Adipose tissue (tissue), 3 donors: ENCODE results near the gene PIF1. TPM values are rescaled to one million over a fixed set of nuclear protein-coding genes. Genes with fewer than 3 reads are reported as not detected.

Experiments
- H3K27ac ChIP-seq: one replicate; pipeline ENCODE4 v1.5.1; 2013; ENCODE audit warnings: low read depth, low read length
- WGBS, 3 donors: extraction: QIAGEN DNeasy Blood & Tissue Kit; methylation state at CpG; one replicate each; pipeline ENCODE4 v1.1.7; 2013; 5-methylcytosine and 5-hydroxymethylcytosine counted together
- polyA plus RNA-seq, 3 donors: library from polyadenylated mRNA; stranded (reverse); fragments of 200-250 nt; gene quantifications; one replicate each; pipeline ENCODE4 v1.2.3, GENCODE V29; 2013
- donor health status: healthy with polysubstance abuse.
- donor health status: Bipolar disorder and iron deficiency.
- donor health status: healthy.

The PIF1 gene
- under 1 TPM; 0.24 to 0.91 (median 0.79) TPM for polyA plus RNA-seq

DNA sequence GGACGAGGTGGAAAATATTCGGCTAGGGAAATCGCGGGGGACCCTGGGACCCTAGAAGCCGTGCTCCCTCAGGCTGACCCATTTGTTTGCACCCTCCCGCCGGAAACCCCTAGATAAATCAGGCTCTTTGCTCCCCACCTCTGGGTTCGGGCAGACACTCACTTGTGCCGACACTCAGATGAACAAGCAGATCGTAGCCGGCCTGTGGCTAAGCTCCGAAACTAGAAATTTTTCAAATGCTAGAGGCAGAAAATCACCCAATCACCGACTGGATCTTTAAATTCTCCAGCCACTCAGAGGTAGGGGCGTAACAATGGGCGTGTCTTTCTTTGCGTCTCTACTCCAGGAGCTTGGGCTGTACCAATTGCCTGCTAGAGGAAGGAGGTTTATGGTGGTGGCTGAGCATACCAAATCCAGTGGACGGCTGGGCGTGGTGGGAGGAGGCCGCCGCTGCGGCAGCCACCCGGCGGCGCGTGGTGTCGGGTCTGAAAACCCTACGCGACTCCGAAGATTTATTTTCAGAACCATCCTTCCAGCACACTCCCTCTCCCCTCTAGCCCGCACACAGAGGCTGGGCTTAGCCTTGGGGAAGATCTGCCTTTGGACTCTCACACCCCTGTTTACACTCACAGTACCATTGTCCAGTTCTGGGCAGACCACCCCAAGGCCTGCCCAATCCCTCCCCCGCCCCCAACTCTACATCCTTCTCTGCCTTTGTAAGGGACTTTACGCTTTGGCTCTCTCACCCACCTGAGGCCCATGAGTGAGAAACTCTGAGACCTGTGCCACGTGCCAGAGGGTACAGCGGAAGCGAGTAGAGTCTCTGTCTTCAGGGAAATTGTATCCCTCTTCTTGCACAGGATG, at the start of gene PIF1:
Gene PIF1, minus strand, starts transcription at position 217 of the 864 bp plus-strand sequence. CDS start 1,312 bp downstream, outside the sequence.
- H3K27ac ChIP-seq, result no peak within 1 kb of the TSS
- 4 to 7% (median 6%) methylated on average over 35 of the region's 35 CpGs for WGBS, 3 donors

DNA sequence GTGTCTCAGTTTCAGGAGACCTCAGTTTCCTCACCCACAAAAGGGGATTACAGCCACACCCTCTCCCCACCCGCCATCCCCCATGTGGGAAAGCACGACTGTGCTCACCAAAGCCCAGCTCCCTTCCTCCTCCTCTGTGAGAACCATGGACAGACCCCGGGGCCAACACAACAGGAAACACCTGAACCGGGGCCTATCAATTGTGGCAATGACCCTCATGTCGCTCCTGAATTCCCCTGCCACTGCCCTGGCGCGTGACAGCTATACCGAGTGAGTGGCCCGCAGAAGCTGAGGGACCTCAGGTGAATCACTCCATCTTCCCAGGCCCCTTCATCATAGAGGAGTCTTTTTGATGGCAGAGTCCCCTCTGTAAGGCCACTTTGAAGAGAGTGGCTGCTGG, 44.9 kb upstream of the PIF1 start:
- WGBS, 3 donors, result 46 to 80% (median 49%) methylated on average over 9 of the region's 9 CpGs
- H3K27ac ChIP-seq, result no peak overlapping the region

DNA sequence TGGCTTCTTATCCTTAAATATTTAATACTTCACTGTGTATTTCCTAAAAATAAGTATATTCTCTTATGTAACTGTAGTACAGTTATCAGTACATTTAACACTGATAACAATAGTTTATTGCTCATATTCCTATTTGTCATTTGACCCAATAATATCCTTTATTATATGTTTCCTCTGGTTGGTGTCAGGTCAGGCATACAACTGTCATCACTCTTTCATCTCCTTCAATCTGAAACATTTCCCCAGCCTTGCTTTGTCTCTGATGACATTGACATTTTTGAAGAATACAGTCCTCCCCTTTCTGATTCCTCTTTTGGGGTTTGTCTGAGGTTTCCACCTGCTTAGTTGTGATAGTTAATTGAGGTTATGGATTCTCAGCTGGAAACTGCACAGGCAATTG, 44.1 kb upstream of the PIF1 start:
- H3K27ac ChIP-seq, result no peak overlapping the region

DNA sequence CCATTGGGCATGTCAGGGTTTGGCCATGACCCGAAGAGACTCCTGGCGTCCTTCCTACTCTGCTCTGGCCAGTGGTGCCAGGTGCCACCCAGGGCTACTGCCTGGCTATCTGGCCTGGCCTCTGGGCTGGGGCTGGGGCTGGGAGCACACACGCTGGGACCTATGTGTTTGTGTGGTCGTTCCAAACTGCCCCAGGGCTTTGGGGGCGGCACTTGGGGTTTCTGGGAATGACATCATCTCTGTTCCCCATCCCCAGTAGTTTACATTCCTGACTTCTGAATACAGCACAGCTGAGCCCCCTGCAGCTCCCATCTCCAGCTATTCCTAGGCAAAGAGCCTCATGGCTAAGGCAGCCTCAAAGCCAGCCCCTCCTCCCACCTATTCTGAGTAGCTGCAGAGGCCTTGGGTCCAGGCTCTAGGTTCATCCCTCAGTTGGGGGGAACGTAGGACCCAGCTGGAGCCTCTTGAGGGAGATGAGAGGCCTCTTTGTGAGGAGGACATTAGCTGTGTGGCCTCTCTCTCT, 40.6 kb upstream of the PIF1 start:
- 53 to 78% (median 63%) methylated on average over 6 of the region's 6 CpGs for WGBS, 3 donors
- H3K27ac ChIP-seq, result no peak overlapping the region

DNA sequence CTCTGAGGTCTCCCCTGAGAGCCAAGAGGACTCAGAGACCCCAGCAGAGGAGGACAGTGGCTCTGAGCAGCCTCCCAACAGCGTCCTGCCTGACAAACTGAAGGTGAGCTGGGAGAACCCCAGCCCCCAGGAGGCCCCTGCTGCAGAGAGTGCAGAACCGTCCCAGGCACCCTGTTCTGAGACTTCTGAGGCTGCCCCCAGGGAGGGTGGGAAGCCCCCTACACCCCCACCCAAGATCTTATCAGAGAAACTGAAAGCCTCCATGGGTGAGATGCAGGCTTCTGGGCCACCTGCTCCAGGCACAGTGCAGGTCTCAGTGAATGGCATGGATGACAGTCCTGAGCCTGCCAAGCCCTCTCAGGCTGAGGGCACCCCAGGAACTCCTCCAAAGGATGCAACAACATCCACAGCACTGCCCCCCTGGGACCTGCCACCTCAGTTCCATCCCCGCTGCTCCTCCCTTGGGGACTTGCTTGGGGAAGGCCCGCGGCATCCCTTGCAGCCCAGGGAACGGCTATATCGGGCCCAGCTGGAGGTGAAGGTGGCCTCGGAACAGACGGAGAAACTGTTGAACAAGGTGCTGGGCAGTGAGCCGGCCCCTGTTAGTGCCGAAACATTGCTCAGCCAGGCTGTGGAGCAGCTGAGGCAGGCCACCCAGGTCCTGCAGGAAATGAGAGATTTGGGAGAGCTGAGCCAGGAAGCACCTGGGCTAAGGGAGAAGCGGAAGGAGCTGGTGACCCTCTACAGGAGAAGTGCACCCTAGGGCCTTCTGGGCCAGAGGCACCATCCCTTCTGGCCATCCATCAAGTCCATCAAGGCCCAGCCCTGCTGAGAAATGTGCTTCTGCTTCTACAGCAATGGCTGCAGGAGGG, 39.9 kb upstream of the PIF1 start:
- no peak overlapping the region for H3K27ac ChIP-seq
- WGBS, 3 donors, result 79 to 93% (median 81%) methylated on average over 12 of the region's 12 CpGs

- WGBS, 3 donors, result 56 to 84% (median 74%) methylated on average over 1 of the region's 1 CpG
- H3K27ac ChIP-seq, result no peak overlapping the region
These were observed 38.6 kb upstream of the PIF1 start for GRCh38 chr15:64864068-64864467.

DNA sequence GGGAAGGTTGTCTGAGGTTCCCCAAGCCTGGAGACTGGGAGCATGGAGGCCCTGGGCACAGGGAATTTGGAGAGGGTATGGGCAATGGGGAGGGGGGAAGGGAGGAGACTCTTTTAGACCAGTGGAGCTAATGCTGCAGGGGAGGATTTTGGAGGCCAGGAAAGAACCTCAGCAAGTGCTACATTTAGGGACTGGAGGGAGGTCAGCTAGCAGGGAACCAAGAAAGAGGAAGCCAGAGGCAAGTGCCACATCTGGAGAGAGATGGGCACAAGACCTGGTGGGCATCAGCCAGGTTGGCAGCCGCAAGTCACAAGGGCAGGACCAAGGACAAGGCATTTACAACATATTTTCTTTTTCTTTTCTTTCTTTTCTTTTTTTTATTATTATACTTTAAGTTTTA, 37.0 kb upstream of the PIF1 start:
- no peak overlapping the region for H3K27ac ChIP-seq
- 94 to 100% (median 97%) methylated on average over 1 of the region's 1 CpG for WGBS, 3 donors

DNA sequence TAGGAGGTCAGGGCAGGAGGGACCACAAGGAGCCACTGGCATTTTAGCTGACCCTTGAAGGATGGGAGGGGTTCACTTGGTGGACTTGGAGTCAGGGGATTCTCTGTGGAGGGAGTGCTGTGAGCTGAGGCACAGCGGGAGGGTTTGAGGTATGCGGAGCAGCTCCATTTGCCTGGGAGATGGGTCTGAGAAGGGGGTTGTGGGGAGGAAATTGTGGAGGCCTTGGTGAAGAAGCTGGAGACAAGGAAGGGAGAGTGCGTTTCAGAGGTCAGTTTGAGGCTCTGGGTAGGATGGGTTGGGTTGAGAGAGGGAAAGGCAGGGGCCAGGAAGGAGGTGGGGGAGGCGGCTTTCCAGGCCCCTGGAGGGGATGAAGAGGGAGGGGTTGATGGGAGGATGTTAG, 36.5 kb upstream of the PIF1 start:
- H3K27ac ChIP-seq, result no peak overlapping the region
- WGBS, 3 donors, result 85 to 90% (median 87%) methylated on average over 4 of the region's 4 CpGs

- WGBS, 3 donors, result 89 to 95% (median 93%) methylated on average over 8 to 11 of the region's 11 CpGs
These were observed 35.9 kb upstream of the PIF1 start for GRCh38 chr15:64861331-64861730.

DNA sequence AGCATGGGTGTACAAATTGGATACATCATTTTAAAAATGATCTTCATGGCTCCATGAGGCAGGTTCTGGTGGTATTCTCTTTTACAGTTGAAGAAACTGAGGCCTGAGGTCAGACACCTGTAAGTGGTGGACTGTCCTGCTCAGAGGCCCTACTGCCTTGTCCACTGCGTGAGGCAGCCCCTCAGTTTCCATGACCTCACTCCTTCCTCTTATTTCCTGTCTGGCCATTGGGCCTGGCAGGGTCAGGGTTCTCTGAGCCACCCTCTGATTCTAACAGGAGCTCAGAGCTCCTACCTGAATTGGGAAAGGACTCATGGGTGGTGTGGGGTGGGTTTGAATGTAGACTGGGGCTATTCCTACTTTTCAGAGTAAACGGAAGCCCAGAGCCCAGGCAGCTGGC, 33.8 kb upstream of the PIF1 start:
- 81 to 89% (median 85%) methylated on average over 2 of the region's 2 CpGs for WGBS, 3 donors
- H3K27ac ChIP-seq, result no peak overlapping the region

More at GRCh38 chr15:64861331-64861730, 35.9 kb upstream of the PIF1 start:
- H3K27ac ChIP-seq, result no peak overlapping the region

GRCh38 chr15:64858021-64858575, 32.7 kb upstream of the PIF1 start:
- 34 to 58% (median 38%) methylated on average over 6 of the region's 6 CpGs for WGBS, 3 donors
- no peak overlapping the region for H3K27ac ChIP-seq

DNA sequence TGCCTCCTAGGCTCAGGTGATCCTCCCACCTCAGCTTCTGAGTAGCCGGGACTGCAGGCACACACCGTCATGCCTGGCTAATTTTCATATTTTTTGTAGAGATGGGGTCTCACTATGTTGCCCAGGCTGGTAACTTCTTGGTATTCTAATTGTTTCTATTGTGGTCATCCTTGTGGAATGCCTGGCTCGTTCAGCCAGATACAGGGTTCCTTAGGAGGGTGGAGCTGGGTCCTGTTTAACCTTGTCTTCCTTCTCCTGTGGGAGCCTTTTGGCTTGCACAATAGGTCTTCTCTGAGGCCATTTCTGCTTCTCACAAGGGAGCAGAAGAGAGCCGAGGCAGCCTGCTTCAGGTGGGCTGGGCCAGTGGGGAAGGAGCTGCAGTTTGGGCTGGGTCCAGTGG, 32.0 kb upstream of the PIF1 start:
- WGBS, 3 donors, result 41 to 82% (median 55%) methylated on average over 4 of the region's 4 CpGs
- no peak overlapping the region for H3K27ac ChIP-seq

GRCh38 chr15:64856429-64857145, 31.1 kb upstream of the PIF1 start:
- peak overlapping the region; percentile 25 for H3K27ac ChIP-seq
- WGBS, 3 donors, result 23 to 50% (median 23%) methylated on average over 5 of the region's 5 CpGs

DNA sequence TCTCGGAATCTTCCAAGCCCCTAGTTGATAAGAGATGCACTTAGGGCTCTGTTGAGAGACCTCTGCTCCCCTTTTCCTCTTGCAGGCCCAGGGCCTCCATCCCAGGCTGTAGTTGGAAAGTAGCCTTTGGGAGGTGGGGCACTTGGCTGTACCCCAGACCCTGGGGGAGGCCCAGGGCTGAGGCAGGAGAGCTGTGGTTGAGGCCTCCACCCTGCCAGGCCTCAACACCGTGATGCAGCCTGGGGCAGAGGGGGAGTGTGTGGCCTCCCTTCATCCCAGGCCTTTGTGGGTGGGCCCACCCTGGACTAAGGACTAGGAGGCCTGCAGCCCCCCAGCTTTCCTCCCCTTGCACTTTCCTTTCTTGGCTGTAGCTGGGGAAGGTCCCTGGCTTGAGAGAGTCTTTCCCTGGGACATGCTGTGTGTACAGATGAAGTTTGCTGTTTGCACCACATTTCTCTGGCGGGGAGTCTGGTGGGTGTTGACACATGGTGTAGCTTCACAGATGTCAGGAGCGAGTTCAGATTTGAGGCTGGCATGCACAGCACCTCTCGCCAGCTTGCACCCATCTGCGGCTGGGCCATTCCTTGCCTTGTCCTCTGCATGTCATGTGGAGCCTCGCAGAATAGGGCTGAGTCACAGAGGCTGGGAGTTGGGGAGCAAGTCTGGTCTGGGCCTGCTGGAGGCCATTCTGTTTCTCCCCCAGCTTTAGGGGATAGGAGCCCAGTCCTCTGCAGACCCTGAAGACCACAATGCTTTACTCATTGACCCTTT, 29.9 kb upstream of the PIF1 start:
- 74 to 79% (median 74%) methylated on average over 7 of the region's 7 CpGs for WGBS, 3 donors
- no peak overlapping the region for H3K27ac ChIP-seq

GRCh38 chr15:64854526-64854925, 29.1 kb upstream of the PIF1 start:
- 59 to 72% (median 70%) methylated on average over 3 of the region's 3 CpGs for WGBS, 3 donors

DNA sequence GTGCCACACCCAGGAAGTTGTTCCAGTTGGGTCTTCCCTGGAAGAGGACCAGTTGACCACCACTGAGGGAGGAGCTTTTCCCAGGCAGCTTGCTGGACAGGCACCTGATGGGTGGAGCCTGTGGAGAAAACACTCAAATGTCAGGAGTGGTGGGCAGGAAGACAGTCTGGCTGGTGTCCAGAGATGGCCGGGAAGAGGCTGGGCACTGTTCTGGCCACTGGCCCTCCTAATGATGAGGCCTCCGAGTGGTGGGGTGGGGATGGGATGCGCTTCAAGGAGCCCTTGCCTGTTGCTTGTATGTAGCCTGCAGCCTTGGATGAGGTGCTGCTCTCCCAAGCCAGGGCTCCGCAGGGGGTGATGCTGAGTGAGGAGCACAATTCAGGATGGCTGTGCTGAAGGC, 28.6 kb upstream of the PIF1 start:
- 67 to 84% (median 71%) methylated on average over 4 of the region's 4 CpGs for WGBS, 3 donors
- H3K27ac ChIP-seq, result no peak overlapping the region

More at GRCh38 chr15:64854526-64854925, 29.1 kb upstream of the PIF1 start:
- H3K27ac ChIP-seq, result no peak overlapping the region

- 38 to 72% (median 49%) methylated on average over 6 of the region's 6 CpGs for WGBS, 3 donors
- no peak overlapping the region for H3K27ac ChIP-seq
These were observed 26.0 kb upstream of the PIF1 start for GRCh38 chr15:64851503-64851840.
